ENCODE measurements around the gene KCTD16.

Gene KCTD16

DNA sequence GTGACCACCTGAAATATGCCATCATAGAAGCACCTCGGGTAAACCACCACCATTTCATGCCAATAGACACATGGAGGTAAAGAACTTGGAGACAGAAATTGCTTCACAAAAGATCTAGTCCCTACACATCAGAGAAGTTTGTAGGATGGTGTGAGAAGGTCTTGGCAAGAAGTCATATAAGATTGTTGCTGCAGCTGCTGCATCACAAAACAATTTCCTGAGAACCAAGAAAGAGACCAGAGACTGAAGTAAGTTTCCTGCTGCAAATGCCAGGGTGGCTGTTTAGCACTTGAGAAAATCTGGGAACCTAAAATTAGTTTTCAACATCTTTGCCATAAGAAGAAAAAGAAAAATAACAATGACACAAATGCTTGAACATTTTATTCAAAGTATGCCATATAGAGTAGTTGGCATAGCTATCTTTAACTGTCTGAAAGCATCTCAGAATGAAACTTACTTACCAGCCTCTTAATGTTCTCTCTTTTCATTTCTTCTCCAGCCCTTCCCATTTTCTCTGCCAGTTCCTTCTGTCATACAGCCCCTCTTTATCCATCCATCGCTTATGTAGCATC lies 114.3 kb downstream of the KCTD16 start:
- DNase-seq, result no peak
- Histone ChIP-seq H3K9me3 (no peaks in the 10 kb centered on the region), H3K4me3 (ENCODE audit: low read depth, low read length) (no peak overlapping the region), H3K27me3 (no peaks in the 10 kb centered on the region), H3K4me1 (no peaks in the 10 kb centered on the region), H3K36me3 (no peaks in the 10 kb centered on the region)
- TF ChIP-seq, protein P1, sequence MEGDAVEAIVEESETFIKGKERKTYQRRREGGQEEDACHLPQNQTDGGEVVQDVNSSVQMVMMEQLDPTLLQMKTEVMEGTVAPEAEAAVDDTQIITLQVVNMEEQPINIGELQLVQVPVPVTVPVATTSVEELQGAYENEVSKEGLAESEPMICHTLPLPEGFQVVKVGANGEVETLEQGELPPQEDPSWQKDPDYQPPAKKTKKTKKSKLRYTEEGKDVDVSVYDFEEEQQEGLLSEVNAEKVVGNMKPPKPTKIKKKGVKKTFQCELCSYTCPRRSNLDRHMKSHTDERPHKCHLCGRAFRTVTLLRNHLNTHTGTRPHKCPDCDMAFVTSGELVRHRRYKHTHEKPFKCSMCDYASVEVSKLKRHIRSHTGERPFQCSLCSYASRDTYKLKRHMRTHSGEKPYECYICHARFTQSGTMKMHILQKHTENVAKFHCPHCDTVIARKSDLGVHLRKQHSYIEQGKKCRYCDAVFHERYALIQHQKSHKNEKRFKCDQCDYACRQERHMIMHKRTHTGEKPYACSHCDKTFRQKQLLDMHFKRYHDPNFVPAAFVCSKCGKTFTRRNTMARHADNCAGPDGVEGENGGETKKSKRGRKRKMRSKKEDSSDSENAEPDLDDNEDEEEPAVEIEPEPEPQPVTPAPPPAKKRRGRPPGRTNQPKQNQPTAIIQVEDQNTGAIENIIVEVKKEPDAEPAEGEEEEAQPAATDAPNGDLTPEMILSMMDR (IDR thresholded peaks at IDR 0.05; ENCODE audit: low read depth, low read length), result no peak

- TF ChIP-seq, protein P1 (IDR thresholded peaks at IDR 0.05; ENCODE audit: low read depth, low read length), result no peak
- H3K27me3 ChIP-seq, result no peaks in the 10 kb centered on the region
- H3K4me1 ChIP-seq, result no peaks in the 10 kb centered on the region
- no peak overlapping the region for H3K4me3 ChIP-seq (ENCODE audit: low read depth, low read length)
- DNase-seq, result no peak
- no peaks in the 10 kb centered on the region for H3K36me3 ChIP-seq
- no peaks in the 10 kb centered on the region for H3K9me3 ChIP-seq
Measured at GRCh38 chr5:144289277-144289676, 118.6 kb downstream of the KCTD16 start.

GRCh38 chr5:144292029-144292428 lies 121.4 kb downstream of the KCTD16 start:
- no peak overlapping the region for H3K4me3 ChIP-seq (ENCODE audit: low read depth, low read length)
- H3K27me3 ChIP-seq, result no peaks in the 10 kb centered on the region
- no peak for DNase-seq
- TF ChIP-seq, protein P1 (IDR thresholded peaks at IDR 0.05; ENCODE audit: low read depth, low read length), result no peak
- H3K4me1 ChIP-seq, result no peaks in the 10 kb centered on the region
- H3K9me3 ChIP-seq, result no peaks in the 10 kb centered on the region
- H3K36me3 ChIP-seq, result no peaks in the 10 kb centered on the region

- TF ChIP-seq, protein P1 (IDR thresholded peaks at IDR 0.05; ENCODE audit: low read depth, low read length), result no peak
- no peak for DNase-seq
- H3K4me3 ChIP-seq (ENCODE audit: low read depth, low read length), result no peak overlapping the region
- H3K36me3 ChIP-seq, result no peaks in the 10 kb centered on the region
- no peaks in the 10 kb centered on the region for H3K9me3 ChIP-seq
- H3K4me1 ChIP-seq, result no peaks in the 10 kb centered on the region
- H3K27me3 ChIP-seq, result no peaks in the 10 kb centered on the region
Measured at GRCh38 chr5:144295284-144295683, 124.6 kb downstream of the KCTD16 start.

DNA sequence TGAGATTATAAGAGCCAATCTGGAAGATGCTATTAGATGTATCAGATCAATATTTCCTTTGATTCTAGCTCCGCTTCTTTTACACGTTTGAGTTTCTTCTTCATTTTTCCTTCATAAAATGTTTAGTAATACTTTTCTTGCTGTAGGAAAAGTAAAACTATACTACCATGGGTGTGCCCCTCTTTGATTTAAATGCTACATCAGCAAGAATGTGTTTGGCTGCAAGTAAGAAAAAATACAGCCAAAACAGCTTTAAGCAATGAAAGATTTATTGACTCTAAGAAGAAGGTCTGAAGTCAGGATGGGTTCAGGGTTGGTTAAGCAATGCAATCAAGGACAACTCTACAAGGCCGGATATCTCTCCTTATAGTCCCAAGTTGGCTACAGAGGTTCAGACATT lies 126.4 kb downstream of the KCTD16 start:
- no peak overlapping the region for H3K4me3 ChIP-seq (ENCODE audit: low read depth, low read length)
- no peaks in the 10 kb centered on the region for H3K4me1 ChIP-seq
- TF ChIP-seq, protein P1 (IDR thresholded peaks at IDR 0.05; ENCODE audit: low read depth, low read length), result no peak

DNA sequence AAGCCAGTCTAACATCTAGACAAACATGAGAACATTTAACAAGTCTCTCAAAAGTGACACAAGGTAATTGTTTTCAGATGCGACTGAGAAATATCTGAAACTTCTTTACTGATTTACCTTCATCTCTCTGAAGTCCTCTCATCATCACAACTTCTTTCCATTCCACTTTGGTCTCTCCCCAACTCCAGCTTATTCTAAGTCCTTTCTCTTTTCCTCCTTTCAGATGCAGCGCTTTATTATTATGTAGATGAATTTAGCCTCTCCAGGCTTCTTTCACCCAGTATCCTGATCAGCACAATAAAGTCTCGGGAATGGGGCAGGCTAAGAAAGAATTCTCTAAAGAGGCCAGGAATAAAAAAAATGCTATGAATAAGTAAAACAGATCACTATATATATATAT lies 128.0 kb downstream of the KCTD16 start:
- Histone ChIP-seq H3K4me3 (ENCODE audit: low read depth, low read length) (no peak overlapping the region), H3K36me3 (no peaks in the 10 kb centered on the region), H3K4me1 (no peaks in the 10 kb centered on the region), H3K9me3 (no peaks in the 10 kb centered on the region), H3K27me3 (no peaks in the 10 kb centered on the region)
- TF ChIP-seq, protein P1 (IDR thresholded peaks at IDR 0.05; ENCODE audit: low read depth, low read length), result no peak
- DNase-seq, result no peak

More for the DNA sequence above, 126.4 kb downstream of the KCTD16 start:
- Histone ChIP-seq H3K27me3 (no peaks in the 10 kb centered on the region), H3K9me3 (no peaks in the 10 kb centered on the region), H3K36me3 (no peaks in the 10 kb centered on the region)
- no peak for DNase-seq
